D721Med (cell line): Measurements from ENCODE around the gene CERKL.

ENCODE experiments used
- DNase-seq: peaks from one replicate; pipeline ENCODE4 v3.0.0; 2011; ENCODE audit warnings: low spot score; ENCODE audit not compliant: insufficient read length
- FAIRE-seq: peaks from 2 replicates; lab custom pipeline; 2011; peaks lifted over from hg19 to GRCh38; lab: Jason Lieb, UNC
- TF ChIP-seq, protein P1 (sequence below): IDR thresholded peaks from 2 replicates; pipeline ENCODE4 v1.5.1; 2012; ENCODE audit warnings: mild to moderate bottlenecking, control low read depth; ENCODE audit not compliant: insufficient read depth; ENCODE audit errors: missing control alignments

Gene CERKL

DNA sequence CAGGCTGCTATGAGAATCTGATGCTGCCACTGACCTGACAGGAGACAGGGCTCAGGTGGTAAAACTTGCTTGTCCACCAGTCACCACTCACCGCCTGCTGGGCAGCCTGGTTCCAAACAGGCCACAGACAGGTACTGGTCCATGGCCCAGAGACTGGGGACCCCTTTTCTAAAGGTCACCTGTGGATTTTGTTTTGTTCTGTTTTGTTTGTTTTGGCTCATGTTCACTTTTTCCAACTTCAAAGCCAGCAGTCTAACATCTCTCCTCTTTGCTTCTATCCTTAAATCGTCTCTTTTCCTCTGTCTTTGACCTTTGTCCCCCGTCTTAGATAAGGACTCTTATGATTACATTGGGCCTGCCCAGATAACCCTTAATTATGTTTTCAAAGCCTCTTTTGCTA is 3.3 kb upstream of the CERKL start:
- TF ChIP-seq, protein P1, sequence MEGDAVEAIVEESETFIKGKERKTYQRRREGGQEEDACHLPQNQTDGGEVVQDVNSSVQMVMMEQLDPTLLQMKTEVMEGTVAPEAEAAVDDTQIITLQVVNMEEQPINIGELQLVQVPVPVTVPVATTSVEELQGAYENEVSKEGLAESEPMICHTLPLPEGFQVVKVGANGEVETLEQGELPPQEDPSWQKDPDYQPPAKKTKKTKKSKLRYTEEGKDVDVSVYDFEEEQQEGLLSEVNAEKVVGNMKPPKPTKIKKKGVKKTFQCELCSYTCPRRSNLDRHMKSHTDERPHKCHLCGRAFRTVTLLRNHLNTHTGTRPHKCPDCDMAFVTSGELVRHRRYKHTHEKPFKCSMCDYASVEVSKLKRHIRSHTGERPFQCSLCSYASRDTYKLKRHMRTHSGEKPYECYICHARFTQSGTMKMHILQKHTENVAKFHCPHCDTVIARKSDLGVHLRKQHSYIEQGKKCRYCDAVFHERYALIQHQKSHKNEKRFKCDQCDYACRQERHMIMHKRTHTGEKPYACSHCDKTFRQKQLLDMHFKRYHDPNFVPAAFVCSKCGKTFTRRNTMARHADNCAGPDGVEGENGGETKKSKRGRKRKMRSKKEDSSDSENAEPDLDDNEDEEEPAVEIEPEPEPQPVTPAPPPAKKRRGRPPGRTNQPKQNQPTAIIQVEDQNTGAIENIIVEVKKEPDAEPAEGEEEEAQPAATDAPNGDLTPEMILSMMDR, result no peak
- FAIRE-seq, result no peak
- DNase-seq, result no peak

DNA sequence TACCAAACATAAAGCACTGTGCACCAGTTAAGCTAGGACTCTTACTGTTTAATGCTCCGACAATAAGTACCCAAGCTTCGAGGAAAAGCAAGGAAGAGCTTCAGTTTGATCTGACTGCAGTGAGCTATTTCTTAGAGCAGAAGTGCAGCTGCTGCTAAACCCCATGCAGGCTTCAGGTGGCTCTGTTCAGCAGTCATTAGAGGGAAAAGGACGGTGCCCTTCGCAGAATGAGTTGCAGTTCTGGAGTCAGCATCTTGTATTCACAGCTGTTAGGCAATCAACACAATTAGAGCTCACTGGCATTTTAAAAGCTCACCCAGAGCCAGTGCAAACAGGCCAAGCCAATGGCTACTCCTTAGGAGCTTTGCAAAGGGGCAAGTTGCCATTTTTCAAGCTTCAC is 1.5 kb upstream of the CERKL start:
- no peak for DNase-seq
- FAIRE-seq, result no peak
- TF ChIP-seq, protein P1, result no peak

DNA sequence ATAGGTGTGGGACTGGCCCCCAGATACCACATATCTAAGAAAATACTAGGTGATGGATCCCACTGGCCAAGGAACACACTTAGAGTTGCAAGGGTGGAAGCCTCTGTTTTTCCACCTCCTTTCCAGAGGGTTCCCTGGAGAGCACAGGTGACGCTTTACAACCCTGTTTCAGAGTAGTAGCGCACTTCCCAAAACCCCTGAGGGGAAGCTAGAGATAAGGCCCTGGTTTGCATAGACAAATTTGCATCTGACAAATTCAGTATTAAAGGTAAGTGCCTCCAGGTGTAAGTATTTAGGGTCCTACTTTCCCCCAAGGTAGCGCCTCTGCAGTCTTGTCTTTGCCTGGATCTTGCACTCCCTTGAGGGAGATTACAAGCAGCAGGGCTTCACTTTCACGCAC is 474 bp upstream of the CERKL start:
- DNase-seq, result no peak
- FAIRE-seq, result no peak

DNA sequence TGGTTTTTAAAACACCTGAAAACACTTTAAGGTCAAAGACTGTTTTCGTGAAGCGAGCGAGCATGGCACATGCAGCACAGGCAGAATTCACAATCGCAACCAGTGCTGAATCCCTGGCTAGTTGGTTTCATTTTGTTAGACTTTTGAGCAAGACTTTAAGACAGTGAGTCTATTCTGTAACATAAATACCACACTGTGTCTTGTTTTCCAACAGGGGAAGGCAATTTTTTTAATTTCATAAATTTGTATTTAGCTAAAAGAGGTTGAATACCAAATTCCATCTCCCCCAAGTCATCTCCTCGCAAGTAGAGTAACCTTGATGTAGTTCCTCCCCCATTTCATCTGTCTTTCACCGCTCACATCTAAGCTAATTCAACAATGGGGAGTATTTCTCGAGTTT is 1.4 kb downstream of the CERKL start:
- TF ChIP-seq, protein P1, result no peak
- DNase-seq, result no peak
- FAIRE-seq, result no peak

More for the DNA sequence above, 474 bp upstream of the CERKL start:
- TF ChIP-seq, protein P1, result no peak

DNA sequence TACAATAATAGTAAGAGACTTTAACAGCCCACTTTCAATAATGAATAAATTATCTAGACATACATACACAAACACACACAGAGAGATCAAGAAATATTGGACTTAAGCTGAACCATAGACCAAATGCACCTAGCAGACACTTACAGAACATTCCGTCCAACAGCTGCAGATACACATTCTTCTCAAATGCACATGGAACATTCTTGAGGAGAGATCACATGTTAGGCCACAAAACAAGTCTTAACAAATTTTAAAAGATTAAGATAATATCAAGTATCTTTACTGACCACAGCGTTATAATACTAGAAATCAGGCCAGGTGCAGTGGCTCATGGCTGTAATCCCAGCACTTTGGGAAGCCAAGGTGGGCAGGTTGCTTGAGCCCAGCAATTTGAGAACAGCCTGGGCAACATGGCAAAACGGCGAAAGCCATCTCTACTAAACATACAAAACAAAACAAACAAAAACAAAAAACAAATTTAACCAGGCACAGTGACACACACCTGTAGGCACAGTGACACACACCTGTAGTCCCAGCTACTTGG is 7.4 kb downstream of the CERKL start:
- TF ChIP-seq, protein P1, result no peak
- no peak for DNase-seq
- FAIRE-seq, result no peak

DNA sequence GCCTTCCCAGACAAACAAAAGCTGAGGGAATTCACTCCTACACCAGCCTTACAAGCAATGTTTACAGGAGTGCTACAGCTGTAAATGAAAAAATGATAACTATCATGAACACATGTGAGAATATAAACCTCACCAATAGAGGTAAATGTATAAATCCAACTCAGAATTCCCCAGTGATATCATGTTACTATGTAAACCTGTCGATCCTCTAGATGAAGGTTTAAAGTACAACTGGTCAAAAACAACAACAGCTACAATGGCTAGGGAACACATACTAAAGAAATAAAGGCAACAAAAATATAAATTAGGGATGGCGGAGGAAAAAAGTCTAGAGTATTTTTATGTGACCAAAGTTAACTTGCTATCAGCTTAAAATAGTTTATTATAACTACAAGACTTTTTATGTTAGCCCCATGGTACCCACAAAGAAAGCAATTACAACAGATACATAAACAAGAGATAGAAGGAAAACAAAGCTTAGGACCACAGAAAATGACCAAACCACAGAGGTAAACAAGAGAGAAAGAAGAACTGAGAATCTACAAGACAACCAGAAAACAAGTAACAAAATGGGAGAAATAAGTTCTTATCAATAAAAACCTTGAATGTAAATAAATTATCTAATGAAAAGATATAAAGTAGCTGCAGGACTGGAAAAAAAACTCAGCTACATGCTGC is 8.3 kb downstream of the CERKL start:
- DNase-seq, result no peak
- peak; percentile 60 for FAIRE-seq
- TF ChIP-seq, protein P1, result no peak

DNA sequence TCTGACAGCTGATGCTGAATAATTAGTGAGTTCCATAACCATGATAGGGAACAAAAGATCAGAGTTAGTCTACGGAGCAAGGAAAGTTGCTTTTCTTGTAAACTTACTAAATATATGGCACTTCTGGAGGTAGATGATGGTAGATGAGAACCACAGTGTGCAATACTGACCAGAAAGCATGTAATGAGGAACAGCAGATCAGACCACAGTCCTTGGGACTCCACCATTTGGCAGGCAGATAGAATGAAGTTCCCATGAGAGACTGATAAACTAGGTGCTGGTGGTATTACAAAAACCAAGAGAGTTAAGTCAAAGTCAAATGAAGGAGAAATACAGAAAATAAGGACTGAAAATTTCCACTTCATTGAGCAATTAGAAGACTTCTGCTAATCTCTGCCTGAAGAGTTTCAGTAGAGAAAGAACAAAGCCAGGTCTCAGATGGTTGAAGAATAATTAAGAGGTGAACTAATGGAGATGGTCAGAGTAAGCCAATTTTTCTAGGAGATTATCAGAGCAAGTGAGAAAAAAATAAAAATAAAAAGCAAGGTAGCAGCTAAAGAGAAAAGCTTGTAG is 10.4 kb downstream of the CERKL start:
- peak; percentile 35 for FAIRE-seq
- TF ChIP-seq, protein P1, result no peak
- DNase-seq, result no peak
